ENCODE results near the gene FAM240B.

Gene FAM240B

DNA sequence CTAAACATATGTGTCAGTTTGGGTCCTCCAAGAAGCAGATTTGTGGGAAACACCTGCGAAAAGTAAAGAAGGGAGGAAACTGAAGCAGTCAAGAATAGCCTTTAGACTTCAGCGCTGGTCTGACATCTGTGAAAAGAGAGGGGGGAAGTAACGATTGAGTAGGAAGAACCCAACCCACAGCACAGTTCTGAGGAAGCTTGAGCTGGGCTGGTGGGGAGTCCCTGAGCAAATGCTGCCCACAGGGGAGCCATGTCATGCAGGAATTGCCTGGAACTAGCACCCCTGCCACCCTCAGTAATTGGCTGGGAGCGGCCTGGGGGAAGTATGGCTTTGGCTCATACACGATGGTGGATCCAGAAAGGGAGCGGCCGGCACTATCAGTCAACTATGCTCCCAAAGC lies 20.6 kb downstream of the FAM240B start:
- no peak for DNase-seq

DNA sequence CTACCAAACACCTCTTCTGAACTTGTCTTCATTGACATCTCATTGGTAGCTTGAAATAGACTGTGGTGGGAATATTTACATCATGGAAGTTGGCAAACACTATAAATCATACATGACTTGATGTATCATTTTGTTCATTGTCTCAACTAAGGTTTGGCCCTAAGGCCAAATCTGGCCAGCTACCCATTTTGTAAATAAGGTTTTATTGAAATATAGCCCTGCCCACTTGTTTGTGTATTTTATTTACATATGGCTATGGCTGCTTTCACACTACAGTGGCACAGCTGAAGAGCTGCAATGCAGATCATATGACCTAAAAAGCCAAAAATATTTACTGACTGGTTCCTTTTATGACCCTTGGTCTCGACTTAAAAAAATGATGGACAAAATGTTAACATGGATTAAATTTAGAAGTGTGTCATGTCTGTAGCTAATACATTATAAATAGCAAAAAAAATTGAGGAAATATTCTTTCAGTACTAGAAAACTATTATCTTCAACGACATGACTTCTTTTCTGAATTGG lies 22.1 kb downstream of the FAM240B start:
- no peak for DNase-seq

DNA sequence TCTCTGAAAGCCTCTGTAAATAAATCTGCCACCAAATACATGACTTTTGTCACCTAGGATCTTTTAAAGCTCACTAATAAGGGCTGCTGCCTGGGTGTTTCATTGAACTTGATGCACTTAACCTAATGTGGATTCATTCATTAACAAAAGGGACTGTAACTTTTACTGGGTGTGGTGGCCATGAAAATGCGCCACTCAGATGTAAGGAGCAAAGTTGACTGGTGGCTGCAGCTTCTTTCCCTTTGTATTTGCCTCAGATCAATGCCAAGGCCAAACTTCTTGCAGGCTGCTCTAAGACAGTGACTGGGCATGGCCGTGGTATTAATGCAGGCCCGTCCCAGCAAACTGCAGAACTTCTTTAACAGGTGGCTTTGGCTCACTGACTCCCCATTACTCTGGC lies 22.9 kb downstream of the FAM240B start:
- DNase-seq: no peak

DNA sequence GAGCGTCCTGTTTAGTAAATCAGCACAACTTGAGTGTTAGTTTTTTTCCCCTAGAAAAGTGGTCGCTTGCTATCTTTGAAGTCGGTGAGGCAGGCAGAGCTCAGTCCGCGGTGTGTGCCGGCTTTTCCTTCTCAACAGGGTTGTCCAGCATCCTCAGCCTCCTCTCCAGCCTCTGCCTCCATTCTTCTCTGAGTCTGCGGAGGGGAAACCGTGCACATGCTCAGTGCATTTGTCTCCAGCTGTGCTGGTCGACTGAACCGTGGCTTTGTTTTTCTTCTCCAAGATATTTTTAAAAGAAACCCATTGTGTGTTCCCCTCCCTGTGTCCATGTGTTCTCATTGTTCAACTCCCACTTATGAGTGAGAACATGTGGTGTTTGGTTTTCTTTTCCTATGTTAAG lies 25.3 kb downstream of the FAM240B start:
- DNase-seq: no peak

DNA sequence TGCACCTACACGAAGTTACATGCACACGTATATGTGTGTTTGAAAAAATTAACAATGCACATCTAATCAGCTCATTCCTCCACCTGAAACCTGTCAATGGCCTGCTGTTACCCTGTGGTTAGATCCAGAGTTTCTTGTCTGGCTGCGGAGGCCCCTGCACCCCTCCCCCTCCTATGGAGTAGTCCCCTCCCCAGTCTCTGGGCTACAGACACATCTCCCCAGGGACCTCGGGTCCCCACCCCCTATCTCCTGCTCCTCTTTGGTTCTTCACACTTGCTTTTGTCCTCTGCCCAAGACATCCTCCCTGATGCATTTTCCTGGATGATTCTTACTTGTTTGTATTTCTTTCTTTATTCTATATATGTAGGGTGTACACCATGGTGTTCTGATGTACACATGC lies 27.2 kb downstream of the FAM240B start:
- no peak for DNase-seq

DNA sequence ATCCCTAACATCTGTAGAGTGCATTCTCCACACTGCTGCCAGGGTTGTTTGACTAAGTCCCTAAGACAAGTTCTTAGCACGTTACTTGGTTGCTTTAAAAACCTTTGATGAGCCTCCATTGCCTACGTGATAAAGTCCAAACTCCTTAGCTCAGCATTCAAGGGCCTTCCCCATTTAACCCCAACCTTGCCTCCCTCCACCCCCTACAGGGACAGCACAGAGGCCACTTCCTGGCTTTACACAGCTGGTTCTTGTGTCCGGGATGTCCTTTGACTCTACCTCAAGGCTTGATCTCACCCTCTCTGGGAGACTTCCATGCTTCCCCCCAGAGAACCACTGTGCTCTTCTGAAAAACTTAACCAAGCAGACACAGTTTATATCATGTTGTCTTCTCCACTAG lies 29.4 kb downstream of the FAM240B start:
- DNase-seq: no peak

DNA sequence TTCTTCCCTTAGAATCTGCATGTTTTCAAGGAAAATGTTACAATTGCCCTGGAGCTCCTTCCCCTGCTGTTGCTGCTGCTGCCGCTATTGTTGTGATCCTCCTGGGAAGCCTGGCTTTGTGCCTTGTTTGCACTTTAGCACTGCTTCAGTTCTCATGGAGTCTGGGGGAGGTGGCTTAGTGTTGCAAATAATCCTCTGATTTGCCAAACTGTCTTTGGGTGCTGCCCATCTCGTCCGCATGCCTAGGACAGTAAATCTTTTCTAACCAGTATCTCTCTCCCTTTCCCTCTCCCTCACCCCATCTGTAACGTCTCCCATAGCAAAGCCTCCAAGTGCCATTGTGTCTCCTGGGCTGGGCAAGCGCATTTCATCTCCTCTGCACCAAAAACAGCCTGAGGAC lies 30.3 kb downstream of the FAM240B start:
- DNase-seq: no peak

DNA sequence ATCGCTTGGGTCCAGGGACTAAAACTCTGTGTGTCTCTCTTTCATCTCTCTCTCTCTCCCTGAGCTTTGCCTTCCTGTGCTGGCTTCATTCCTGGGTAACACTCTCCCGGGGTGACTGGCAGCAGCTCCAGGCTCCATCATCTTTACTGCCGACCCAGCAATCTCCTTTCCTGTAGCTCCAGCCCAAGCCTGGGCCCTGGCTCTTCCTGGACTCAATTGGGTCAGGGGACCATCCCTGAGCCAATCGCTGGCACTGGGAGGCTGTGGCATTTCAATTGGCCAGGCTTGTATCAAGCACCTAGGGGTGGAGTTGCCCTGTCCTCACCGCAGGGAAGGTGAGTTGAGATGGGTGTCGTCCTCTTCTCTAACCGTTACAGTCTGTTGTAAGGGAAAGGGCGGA lies 31.9 kb downstream of the FAM240B start:
- DNase-seq: no peak

DNA sequence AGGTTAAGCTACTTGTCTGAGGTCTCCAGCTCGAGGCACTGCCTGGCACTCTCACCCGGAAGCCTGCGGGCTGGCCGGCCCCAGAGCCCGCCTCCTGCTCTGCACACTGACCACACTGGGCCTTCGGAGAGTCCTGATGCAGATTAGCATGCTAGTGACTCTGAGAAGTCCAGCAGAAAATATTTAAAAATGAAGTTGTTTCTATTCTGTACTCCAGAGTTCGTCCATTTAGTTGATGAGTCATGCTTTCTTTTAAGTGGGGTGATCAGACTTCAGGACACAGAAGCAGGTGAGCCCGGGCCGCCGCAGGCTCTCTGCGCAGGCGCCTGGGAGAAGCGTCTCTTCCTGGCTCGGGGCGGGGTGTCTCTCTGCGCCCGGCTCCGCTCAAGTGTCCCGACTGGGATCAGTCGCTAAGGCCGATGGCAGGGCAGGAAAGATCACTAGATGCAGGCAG lies 32.5 kb downstream of the FAM240B start:
- DNase-seq: peak; percentile 32

DNA sequence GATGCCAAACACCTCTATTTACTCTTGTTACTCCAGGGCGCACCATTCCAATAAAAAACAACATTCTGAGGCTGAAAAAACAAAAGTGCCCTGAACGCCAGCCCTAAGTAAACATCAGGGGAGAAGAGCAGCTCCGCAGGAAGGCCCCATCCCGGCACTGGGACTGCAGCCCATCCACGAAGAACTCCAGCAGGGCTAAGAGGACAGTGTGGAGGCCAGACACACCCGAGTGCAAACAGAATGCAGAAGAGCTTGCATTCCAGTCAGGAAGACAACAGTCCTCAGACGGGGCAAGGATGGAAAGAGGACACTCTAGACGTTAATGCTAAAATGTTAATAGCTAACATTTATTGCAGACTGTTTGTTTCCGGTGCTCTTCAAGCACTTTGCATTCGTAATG lies 33.0 kb downstream of the FAM240B start:
- no peak for DNase-seq

DNA sequence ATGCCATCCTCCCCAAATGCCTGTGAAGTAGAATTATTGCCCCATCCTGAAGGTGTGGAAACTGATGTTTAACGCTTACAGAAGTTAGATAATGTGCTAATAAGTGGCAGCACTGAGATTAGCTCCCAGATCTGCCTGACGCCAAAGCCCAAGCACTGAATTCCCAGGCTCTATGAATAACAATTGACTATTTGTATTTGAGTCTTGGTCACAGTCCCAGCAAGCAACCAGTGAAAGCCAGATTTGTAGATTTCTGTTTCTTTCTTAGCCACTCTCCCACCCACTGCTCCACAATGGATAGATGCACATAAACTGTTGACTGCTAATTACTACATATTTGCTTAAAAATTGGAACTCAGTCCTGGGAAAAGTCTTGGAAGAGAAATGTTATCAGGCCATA lies 34.4 kb downstream of the FAM240B start:
- no peak for DNase-seq

DNA sequence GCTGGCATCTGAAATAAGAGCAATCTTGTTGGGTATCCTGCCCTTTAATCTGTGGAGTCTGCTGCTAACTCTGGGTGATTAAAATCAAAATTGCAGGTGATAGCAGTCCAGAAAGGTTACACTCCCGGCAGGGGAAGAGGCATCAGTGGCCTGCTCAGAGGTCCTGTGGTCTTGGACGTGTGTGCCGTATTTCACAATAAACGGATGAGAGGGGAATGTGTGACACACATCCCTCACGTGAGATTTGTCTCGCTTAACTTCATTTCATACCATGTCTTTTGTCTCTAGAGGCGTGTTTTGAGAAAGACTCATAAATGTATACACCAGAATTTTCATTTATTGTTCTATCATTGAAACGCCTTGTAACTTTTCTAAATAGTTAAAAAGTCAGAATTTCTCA lies 36.6 kb downstream of the FAM240B start:
- no peak for DNase-seq

DNA sequence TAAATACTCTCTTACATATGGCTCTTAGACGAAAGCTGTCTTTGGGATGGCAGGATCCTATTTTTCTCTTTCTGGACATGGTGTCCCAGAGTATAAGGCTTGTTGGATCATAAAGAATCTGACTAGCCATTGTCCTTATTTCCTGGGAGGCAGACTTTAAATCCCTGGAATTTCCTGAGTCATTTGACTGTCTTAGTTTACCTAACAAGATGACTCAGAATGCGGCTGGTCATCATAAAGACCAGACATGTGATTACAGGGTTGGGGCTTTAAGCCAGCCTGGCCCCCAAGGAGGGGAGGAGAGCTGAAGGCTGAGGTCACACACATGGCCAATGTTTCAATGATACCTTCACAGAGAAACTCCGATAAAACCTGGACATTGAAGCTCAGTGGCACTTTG lies 37.2 kb downstream of the FAM240B start:
- no peak for DNase-seq

DNA sequence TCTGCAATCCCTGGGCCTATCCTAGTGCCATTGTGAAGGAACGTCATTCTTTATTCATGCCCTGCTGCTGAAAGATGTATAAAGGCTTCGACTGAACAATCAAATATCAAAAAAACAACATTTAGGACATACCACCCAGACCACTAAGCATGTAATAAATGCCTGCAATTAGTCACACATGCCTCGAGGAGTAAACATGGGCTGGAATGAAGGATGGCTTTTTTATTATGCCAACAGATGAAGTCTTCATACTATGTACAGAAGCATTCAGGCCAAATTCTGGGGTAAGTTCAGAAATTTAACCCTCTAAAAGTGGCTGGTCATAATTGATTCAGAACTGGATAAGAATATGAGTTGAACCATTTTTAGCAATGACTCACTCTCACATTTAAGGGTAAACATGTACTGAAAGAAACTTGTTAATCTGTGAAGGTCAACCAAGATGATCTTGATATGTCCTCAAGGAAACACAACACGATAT lies 38.1 kb downstream of the FAM240B start:
- DNase-seq: no peak

DNA sequence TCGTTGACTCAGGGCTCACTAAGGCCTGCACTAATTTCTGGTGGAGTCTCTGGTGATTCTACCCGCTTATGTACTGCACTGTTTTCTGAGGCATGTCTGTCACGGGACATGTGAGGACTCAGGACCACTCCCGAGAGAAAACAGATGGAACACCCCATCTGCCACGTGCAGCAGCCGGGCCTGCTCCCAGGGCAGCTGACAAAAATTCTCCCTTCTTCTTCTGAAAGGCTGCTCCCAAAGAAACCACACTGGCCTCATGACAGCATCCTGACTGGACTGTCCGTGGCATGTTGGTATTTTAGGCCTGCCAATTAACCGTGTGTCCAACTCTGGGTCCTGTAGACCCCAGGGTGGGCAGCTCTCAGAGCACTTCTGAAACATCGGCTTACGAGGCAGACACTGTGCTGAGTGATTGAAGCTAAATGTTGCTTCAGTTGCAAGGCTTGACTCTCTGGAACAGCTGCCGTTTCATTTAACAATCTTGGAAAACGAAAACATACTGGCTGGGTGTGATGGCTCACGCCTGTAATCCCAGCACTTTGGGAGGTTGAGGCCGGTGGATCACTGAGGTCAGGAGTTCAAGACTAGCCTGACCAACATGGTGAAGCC lies 39.0 kb downstream of the FAM240B start:
- no peak for DNase-seq

DNA sequence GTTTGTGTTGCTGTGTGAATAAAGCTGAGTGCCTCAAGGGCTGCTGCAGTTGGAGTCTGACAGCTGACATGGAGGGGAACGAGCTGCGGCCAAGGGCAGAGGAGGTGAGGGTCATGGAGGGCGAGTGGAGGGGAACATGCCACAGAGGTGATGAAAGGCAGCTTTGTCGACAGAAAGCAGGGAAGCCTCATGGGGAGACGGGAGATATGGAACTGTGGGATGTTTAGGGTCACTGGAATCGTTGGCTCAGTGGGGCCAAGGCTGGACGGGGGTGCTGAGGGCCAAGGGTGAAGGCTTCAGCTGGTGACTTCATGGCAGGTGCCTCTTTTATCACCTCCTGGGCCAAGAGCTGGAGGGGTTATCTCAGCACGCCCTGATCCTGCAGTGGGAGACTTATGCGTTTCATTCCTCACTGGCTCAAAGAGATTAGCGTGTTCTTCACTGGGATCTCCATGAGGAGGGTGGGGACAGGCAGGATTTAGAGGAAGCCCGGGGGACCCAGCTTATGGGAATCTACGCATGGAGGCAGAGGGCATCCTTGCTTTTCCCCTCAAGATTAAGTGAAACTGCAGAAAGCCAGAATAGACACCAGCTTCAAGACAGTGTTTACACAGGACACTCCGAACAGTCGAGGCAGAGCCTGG lies 42.2 kb downstream of the FAM240B start:
- DNase-seq: no peak

DNA sequence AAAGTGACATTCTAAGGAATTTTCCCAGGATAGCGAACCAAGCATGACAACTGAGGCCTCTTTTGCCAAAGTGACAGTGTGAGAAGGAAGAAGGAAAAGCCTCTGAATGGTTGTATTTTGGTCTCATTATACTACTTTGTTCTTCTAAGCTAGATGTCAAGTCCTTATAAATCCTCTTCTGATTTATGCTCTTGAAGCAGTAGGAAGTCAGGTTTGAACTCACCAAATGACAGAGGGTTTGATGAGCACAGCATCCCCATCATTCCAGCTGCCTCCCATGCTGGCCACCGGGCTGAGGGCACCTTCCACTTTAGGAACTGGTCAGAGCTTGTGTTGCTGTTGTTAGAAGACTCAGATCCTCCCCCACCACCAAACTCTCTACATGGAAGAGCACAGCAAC lies 44.1 kb downstream of the FAM240B start:
- no peak for DNase-seq

DNA sequence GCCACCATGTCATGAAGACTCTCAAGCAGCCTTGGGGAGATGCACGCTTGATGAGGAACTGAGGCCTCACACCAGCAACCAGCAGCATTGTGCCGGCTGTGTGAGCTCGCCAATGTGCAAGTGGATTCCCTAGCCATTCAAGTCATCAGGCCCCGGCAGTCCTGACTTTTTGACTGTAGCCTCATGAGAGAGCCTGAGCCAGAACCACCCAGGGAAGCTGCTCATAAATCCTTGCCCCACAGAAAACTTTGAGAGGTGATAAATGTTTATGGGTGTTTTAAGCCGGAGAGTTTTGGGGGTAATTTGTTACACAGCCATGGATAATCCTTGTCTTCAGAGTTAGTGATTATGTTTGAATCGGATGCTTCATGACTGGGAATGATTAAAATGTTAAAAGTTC lies 44.7 kb downstream of the FAM240B start:
- DNase-seq: no peak

DNA sequence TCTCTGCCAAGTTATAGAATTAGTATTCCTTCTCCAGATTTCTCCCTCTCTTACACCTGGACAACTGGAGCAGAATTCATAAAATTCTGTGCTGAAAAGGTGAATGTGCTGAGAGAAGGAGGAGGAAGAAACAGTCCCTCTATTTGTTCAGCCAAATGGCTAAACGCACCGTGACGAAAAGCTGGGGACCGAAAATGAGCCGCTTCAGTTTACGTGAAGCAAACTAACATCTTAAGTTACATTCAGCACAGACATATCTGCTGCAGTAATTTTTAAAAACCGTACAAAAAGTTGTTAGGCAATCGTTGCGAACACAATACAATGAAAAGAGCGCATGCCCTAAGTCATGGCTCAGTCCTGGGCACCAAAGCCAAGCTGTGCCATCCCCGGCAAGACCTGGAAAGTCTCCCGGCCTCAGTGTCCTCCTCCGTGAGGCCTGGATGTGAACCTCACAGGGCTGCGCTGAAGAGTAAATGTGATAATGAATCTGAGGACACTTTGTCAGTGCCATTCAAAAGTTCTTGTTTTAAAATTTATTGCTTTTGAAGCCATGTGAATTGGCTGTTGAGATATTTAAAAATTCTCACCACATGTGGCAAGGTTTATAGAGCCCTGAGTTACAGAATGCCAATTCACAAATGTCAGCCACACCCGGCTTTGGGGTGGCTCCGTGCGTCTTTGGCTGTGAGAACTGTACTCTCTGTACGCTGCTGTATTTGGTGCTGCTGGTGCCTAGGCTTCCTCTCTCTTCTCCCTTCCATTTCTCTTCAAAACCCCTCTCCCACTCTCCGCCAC lies 46.3 kb downstream of the FAM240B start:
- DNase-seq: no peak

DNA sequence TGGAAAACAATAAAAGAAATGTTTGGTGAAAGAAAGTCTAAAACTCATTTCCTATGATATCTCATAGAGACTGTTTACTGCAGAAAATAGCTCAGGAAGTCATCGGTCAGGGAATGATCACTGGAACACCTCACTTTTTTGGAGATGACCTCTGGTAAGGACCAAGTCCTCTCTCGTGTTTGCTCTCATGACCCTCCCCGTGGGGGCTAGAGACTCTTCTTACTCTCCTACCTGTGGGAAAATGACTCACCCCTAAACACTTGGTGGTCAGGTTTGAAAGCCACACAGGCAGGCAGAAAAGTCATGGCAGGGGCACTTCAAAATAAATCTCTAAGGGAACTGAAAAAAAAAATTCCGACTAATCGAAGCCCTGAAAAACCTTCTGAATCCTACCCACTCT lies 48.2 kb downstream of the FAM240B start:
- no peak for DNase-seq

DNA sequence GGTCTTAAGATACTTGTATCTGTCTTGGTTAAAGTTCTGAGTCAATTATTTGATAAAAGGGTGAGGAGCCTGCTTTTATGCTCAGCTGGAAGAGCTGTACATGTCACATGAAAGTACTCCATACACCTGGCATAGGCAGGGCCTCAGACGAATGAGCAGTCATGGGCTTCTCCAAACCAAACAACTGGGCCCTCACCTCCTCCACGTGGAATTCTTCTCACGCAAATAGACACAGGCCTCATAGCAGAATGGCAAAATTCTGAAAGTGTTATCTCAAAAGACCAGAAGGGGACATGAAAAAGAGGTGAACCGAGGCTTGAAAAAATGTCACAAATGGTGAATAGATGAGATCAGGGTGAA lies 48.6 kb downstream of the FAM240B start:
- no peak for DNase-seq

DNA sequence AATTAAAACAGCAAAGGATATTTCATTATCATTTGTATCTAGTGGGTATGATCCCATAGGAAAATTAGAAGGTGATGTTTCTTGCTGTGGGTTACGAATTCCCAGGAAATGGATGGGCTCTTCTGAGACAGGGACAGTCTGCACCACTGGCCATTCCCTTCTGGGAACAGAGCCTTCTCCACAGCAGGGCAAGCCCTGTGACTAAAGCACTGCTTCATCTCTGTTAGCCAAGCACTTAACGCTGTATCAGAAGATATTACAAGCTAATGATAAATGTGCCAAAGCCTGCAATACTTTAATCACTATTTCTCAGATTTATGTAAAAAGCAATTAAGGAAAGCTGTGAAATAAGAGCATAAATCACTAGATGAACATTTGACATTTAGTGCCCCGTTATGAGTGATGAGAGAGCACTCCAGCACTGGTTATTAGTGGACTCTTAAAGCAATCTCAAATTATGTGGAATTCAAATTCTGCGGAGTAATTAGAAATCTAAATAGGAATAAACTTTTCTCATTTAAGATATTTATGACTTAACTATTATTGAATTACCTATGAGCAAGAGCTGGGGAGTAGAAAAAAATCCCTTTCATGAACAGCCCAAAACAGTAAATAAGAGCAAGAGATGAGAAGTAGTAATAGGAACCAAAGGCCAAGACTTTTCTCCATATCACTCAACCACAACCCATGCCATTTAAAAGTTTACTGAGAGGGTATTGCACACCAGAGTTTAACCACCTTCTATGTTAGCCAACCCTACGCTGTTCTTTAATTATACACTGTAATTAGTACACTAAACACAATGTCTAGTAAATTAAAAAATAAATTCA lies 49.2 kb downstream of the FAM240B start:
- DNase-seq: no peak

Measured in CD4-positive, alpha-beta T cell treated with Interleukin-10 for 1 hour (primary cell).